ENCODE measurements around the gene ADAMTSL4. TPM values are rescaled to one million over a fixed set of nuclear protein-coding genes. Genes with fewer than 3 reads are reported as not detected.

ADAMTSL4 gene
- total and polyA plus RNA-seq, 9 of the 15 experiments (the other 6 are each of a cell fraction or from before 2014, with no cell fraction given) = 12.7 to 212 (median 35.6) TPM

DNA sequence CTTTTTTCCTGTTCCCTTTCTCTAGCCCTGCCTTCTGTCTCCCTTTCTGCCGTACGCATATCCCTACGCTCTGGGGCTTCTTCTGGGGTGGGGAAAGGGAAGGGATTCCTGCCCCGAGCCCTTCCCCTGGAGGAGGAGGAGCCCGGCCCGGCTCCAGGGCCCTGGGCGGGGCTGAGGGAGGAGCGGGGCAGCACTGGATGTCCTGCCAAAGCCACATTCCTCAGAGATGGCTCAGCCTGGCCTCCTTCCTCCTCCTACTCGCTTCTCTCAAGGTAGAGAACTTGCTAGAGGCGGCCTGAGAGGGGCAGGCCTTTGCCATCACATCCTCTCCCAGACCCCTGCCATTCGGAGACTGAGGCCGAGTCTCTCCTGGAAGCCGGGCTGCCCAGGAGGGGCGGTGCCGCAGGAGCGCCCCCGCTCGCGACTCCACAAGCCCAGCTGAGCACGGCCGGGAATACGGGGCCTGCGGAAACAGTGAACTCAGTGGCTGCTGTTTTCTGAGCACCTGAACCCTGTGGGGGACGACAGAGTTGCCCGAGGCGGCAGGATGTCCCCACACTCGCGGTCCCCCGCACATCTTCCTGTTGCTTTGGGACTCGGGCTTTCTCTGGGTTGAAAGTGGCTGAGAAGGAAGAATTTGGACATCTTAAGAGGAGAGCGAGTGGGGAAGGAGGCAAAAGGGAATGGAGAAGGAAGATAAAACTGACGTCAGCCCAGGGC is 12.2 kb downstream of the ADAMTSL4 start (continued):
- TF ChIP-seq, protein P1, sequence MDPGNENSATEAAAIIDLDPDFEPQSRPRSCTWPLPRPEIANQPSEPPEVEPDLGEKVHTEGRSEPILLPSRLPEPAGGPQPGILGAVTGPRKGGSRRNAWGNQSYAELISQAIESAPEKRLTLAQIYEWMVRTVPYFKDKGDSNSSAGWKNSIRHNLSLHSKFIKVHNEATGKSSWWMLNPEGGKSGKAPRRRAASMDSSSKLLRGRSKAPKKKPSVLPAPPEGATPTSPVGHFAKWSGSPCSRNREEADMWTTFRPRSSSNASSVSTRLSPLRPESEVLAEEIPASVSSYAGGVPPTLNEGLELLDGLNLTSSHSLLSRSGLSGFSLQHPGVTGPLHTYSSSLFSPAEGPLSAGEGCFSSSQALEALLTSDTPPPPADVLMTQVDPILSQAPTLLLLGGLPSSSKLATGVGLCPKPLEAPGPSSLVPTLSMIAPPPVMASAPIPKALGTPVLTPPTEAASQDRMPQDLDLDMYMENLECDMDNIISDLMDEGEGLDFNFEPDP (CRISPR knock-in tag; IDR thresholded peaks at IDR 0.05) = no peak
- no peak for TF ChIP-seq IFI16 (CRISPR knock-in tag; IDR thresholded peaks at IDR 0.05)
- no peak for TF ChIP-seq IRF2 (CRISPR knock-in tag; IDR thresholded peaks at IDR 0.05)
- no peak for TF ChIP-seq SMAD3 (CRISPR knock-in tag; conservative IDR thresholded peaks at IDR 0.05)
- TF ChIP-seq ZSCAN29 (IDR thresholded peaks at IDR 0.05) = 0 out of 2 replicates have a peak, but pooled peaks have one; percentile 39
- no peak for TF ChIP-seq LEF1 (IDR thresholded peaks at IDR 0.05)
- TF ChIP-seq GATA2 (CRISPR knock-in tag; IDR thresholded peaks at IDR 0.05) = no peak
- TF ChIP-seq ZNF764 (CRISPR knock-in tag; IDR thresholded peaks at IDR 0.05; ENCODE audit: low read depth) = no peak
- no peak for TF ChIP-seq ZNF197 (CRISPR knock-in tag; IDR thresholded peaks at IDR 0.05; ENCODE audit: low read depth)
- TF ChIP-seq C11orf30 (IDR thresholded peaks at IDR 0.05; ENCODE audit: low read depth) = no peak
- TF ChIP-seq, protein P2, sequence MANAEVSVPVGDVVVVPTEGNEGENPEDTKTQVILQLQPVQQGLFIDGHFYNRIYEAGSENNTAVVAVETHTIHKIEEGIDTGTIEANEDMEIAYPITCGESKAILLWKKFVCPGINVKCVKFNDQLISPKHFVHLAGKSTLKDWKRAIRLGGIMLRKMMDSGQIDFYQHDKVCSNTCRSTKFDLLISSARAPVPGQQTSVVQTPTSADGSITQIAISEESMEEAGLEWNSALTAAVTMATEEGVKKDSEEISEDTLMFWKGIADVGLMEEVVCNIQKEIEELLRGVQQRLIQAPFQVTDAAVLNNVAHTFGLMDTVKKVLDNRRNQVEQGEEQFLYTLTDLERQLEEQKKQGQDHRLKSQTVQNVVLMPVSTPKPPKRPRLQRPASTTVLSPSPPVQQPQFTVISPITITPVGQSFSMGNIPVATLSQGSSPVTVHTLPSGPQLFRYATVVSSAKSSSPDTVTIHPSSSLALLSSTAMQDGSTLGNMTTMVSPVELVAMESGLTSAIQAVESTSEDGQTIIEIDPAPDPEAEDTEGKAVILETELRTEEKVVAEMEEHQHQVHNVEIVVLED (CRISPR knock-in tag; IDR thresholded peaks at IDR 0.05) = no peak
- TF ChIP-seq, protein P3, sequence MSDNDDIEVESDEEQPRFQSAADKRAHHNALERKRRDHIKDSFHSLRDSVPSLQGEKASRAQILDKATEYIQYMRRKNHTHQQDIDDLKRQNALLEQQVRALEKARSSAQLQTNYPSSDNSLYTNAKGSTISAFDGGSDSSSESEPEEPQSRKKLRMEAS (CRISPR knock-in tag; IDR thresholded peaks at IDR 0.05) = no peak; the same call in 1 of the 2 replicates
- no peak for TF ChIP-seq SIRT6 (IDR thresholded peaks at IDR 0.05; ENCODE audit: low read depth, low read length)
- peak; percentile 69 to 87; a peak in 3 of 4 replicates for TF ChIP-seq MAZ (CRISPR knock-in tag; conservative IDR thresholded peaks at IDR 0.05 in 1 of 2, IDR thresholded peaks at IDR 0.05 in 1 of 2)
- no peak for TF ChIP-seq MAFG (tag; conservative IDR thresholded peaks at IDR 0.05)
- TF ChIP-seq TGIF2 (CRISPR knock-in tag; IDR thresholded peaks at IDR 0.05) = no peak
- no peak for TF ChIP-seq BRF1 (IDR thresholded peaks at IDR 0.05; ENCODE audit: borderline replicate concordance, extremely low read depth, insufficient read length)
- TF ChIP-seq GATAD2B (IDR thresholded peaks at IDR 0.05; ENCODE audit: borderline replicate concordance) = no peak; the same call in 1 of the 2 replicates
- TF ChIP-seq ZC3H11A (IDR thresholded peaks at IDR 0.05; ENCODE audit: low read depth, low read length) = no peak
- TF ChIP-seq DNMT1 (IDR thresholded peaks at IDR 0.05) = peak; percentile 87; the same call in 1 of the 2 replicates
- no peak for TF ChIP-seq TAF9B (IDR thresholded peaks at IDR 0.05; ENCODE audit: partially characterized antibody)
- no peak for TF ChIP-seq SRSF9 (IDR thresholded peaks at IDR 0.05; ENCODE audit: borderline replicate concordance, low read depth, low read length)
- 0 out of 2 replicates have a peak, but pooled peaks have one; percentile 18 for TF ChIP-seq ARID2 (IDR thresholded peaks at IDR 0.05)
- no peak; a peak in 1 of 4 replicates for TF ChIP-seq FOXA3 (CRISPR knock-in tag; conservative IDR thresholded peaks at IDR 0.05 in 1 of 2, IDR thresholded peaks at IDR 0.05 in 1 of 2)
- no peak for TF ChIP-seq CAMTA2 (CRISPR knock-in tag; conservative IDR thresholded peaks at IDR 0.05)
- TF ChIP-seq, protein P4, sequence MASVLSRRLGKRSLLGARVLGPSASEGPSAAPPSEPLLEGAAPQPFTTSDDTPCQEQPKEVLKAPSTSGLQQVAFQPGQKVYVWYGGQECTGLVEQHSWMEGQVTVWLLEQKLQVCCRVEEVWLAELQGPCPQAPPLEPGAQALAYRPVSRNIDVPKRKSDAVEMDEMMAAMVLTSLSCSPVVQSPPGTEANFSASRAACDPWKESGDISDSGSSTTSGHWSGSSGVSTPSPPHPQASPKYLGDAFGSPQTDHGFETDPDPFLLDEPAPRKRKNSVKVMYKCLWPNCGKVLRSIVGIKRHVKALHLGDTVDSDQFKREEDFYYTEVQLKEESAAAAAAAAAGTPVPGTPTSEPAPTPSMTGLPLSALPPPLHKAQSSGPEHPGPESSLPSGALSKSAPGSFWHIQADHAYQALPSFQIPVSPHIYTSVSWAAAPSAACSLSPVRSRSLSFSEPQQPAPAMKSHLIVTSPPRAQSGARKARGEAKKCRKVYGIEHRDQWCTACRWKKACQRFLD (CRISPR knock-in tag; IDR thresholded peaks at IDR 0.05) = no peak

Data from K562 (cell line).